Activated naive CD8-positive, alpha-beta T cell treated with anti-CD3 and anti-CD28 coated beads, Interleukin-2, amount 50 U/mL, for 16 hours (primary cell): ENCODE results near the gene GALNTL6.
"Not testable (repeated sequence)": the region's sequence is repeated elsewhere in the genome, so short reads cannot be mapped to it uniquely, and the experiment has no call there.

Experiments
- DNase-seq: peaks from one replicate; pipeline ENCODE4 v3.0.0-alpha.2; 2020; ENCODE audit warnings: low read depth, low spot score

Gene GALNTL6

DNA sequence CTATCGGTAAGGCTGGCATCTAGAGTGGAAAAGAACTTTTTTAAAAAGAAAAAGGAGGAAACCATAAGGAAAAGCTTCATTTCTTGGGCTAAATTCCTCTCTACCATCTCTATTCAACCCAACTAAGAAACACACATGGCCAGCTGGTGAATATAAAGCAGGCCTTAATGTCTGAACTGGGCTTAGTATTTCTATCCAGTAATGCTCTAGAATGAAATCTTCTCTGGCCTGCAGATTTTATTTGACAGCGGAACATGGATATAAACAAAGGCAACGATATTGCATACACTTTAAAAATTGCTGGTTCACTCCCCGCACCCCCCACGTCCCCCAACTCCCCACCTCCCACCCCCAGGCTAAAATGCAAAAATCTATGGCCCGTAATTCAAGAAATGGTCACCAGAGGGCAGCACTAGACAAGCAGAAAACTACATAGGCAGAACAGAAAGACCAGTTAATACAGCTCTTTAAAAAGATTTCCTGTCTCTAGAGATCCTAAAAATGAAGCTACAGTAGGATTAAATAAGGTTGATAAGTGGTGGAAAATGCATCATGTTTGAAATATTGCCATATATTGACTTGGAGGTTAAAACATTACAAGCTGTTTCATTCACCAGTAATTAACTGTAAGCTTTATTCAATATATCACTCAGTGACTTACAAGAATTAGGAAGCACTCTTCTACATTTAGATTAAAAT lies 1200.2 kb downstream of the GALNTL6 start:
- DNase-seq: peak; percentile 20

DNA sequence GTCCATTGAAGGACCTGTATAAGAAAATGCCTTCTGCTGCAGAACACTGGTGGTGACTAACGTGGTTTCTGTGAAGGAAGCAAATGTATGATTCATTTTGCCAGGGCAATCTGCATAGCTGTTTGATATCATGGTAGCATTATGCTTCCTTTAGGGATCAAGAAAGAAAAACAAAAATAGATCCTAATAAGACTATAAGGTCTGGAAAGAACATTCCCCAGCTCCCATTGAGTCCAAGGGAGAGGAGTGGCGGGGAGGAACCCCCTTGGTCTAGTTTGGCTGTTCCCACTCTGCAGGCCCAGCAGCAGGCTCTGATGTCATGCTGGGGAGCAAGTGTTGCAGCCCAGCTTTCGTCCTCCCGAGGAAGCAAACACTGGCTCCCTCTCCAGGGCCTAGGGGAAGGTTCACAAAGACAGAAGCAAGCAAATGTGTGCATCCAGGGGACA lies 1200.9 kb downstream of the GALNTL6 start:
- DNase-seq: no peak

DNA sequence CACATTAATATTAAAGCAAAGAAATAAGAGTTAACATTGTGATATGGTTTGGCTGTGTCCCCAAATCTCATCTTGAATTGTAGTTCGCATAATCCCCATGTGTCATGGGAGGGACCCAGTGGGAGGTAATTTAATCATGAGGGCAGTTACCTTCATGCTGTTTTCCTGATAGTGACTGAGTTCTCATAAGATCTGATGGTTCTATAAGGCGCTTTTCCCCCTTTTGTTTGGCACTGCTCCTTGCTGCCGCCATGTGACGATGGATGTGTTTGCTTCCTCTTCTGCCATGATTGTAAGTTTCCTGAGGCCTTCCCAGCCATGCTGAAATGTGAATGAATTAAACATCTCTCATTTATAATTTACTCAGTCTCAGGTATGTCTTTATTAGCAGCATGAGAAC lies 1201.6 kb downstream of the GALNTL6 start:
- no peak for DNase-seq

DNA sequence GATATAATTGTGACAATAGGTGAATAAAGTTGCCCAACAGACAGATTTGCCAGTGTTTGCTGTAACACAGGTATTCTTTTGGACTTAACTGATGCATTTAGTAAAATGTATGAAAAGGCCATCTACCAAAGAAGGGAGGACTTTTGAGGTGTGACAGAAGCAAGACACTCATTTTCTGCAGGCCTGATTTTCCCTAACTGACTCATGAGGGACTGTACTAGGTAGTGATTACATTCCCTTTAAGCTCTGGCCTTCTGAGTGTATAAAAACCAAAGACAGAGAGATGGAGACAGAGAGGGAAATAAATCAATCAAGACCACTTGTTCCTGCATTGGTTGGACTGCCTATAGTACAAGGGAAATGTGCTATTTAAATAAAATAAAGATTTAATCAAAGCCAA lies 1204.6 kb downstream of the GALNTL6 start:
- no peak for DNase-seq

DNA sequence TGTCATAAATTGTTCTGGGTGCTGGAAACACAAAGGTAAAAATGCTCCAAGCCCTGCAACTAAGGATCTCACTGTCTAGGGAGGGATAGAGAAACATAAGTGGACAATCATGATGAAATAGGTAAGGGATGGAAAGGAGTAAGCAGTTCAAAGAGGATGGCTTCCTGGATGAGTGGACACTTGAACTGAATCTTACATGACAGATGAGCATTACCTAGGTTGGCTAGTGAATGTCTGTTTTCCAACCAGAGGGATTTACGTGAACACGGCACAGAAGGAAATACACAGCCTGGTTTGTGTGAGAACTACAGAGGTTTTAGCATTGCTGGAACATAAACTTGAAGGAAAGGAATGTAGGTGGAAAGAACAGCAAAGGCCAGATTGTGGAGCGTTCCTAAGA lies 1205.2 kb downstream of the GALNTL6 start:
- no peak for DNase-seq

DNA sequence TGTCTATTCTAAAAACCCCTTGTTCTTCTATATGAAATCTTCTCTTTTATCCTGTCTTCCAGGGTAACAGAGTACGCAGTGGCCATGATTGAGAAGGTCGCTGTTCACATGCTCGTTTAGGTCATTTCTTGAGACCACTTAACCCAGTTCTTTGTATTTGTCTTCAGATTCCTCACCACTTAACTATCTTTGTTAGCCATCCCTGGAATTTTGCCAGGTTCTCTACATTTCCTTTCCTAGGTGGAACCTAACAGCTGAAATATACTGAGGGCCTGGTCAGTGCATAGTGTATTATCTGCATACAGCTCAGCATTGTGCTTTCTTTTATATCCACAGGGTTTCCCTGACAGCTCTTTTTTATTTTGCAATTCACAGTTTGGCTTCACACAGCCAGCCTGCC lies 1206.5 kb downstream of the GALNTL6 start:
- DNase-seq: no peak

DNA sequence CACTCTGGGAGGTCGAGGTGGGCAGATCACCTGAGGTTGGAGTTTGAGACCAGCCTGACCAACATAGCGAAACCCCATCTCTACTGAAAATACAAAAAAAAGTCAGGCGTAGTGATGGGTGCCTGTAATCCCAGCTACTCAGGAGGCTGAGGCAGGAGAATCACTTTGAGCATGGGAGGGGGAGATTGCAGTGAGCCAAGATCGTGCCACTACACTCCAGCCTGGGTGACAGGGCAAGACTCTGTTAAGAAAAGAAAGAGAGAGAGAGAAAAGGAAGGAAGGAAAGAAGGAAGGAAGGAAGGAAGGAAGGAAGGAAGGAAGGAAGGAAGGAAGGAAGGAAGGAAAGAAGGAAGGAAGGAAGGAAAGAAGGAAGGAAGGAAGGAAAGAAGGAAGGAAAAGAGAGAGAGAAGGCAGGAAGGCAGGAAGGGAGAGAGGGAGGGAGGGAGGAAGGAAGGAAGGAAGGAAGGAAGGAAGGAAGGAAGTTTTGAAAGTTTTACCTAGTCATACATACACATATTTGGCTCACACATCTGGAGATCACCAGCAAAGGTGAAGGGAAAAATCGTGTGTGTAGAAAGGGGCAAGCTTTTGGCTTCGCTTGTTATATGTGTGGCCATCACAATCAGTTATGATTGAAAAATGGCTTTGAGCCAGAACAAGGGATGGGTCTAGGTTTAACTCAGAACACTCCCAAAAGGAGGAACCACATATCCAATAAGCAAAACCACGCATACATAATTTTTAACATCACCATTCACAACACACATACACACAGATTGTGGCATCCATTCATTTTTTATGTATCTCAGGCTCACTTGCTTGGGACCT lies 1208.8 kb downstream of the GALNTL6 start:
- not testable (repeated sequence) for DNase-seq

DNA sequence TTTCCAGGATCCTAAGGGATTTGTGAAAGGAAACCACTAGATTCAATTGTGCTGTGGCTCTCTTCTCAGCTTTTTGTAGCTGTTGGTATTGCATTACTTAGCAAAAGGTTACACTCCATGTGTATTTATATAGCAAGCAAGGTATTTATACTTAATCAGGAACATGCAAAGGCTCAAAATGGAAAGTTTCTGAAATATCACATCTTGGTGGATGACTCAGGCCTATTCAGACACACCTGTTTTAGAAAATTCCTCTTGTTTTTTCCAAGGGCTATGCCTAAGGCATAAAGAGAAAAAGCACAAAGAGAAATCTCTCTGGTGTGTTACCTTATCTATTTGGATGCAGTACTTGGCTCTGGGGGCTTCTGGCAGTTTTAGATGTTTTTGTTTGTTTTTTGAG lies 1211.0 kb downstream of the GALNTL6 start:
- no peak for DNase-seq

DNA sequence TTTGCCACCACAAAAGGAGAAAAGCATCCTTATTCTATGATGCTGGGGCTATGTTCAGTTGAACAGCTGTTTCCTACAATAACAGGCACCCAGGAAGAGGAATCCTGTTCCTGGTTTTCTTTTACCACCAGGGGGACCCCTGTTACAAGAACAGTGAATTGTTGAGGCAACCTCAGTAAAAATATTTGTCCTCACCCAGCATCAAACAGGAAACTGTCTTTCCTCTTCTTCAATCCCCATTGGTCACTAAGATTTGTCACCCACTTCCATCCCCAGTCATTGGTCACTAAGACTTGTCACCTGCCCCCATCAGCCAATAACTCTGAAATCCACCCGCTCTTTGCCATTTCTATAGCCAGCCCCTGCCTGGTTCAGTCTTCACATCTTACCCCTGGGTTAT lies 1211.9 kb downstream of the GALNTL6 start:
- no peak for DNase-seq

DNA sequence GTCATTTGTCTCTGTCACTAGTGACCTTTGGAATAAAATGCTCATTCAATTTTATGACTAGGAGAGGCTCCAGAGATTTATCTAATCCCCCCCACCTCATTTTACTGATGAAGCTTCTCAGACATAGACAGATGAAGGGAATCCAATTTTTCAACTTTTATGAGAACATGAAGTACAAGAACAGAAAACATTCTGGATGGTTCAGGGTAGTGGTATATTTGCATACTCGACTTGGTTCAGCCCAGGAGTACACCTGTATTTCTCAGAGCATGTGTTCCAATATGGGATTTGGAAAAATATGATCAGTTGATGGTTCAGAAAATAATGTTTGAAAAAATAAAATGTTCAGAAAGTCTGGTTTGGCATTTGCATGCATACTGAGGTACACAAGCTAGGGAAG lies 1224.0 kb downstream of the GALNTL6 start:
- no peak for DNase-seq

DNA sequence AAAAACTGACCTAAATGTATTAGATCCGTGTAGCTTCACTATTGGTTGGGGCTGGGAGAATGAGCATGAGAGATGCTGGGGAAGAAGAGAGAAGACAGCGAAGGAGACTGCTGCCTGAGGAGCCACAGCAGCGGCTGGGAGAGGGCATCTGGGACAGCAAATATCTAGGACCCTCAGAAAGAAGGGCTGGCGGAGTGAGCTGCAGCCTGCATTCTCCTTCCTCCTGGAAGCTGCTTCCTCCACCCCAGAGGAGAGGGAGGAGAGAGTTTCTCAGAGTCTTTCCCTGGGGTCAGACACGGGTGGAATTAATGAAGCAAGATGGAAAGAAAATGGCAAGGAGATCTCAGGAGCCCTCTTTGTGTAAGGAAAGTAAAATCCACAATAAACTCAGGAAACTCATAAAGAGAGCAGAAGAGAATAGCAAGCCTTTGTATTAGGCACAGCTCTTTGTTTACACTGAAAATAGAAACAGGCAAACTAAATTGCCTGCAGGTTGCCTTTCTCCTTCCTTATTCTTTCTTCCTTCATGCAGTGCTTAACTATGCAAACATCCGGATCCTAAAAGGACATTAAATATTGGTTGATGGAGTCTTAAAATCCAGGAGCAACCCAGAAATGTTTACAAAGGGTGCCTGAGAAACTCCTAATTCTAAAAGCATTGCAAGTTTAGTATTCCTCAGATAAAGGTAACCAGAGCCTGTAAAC lies 1225.1 kb downstream of the GALNTL6 start:
- no peak for DNase-seq

DNA sequence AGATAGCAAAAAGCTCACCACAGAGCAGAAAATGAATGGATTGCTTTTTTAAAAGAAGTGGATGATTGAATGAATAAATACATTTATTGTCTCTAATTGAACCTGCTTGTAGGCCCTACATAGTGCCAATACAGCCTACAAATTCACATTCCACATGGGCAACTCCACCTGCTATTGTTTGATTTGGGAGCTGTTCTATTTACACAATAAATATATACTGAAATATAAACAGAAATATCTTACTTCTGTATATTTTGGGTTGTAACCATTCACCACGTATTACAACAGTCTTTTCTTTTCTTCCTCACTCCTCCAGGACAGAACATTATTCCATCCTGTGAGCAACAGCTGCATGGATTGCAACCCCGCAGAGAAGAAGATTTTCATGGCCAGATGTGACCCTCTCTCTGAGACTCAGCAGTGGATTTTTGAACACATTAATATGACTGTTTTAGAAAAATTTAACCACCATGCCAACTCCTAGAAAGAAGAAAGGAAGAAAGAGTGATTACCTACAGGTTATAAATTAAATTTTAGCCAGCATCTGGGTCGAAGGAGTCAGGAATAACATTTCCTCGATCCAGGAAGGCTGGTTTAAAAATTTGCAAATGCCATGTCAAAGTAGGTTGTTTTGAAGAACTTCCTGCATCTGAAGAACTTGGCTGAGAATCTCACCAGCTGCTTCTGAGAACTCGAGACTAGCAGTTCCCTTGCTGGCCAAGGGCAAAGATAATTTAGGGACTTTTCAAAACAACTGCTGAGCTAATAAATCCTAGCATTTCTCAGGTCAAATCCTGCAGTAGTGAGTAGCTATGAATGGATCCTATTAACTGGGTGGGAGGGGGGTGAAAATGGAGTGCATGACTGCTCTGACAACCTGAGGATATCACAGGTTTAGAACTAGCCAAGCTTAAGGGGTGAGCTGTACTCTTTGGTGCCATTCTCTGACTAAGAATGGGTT lies 1226.7 kb downstream of the GALNTL6 start:
- DNase-seq: no peak

DNA sequence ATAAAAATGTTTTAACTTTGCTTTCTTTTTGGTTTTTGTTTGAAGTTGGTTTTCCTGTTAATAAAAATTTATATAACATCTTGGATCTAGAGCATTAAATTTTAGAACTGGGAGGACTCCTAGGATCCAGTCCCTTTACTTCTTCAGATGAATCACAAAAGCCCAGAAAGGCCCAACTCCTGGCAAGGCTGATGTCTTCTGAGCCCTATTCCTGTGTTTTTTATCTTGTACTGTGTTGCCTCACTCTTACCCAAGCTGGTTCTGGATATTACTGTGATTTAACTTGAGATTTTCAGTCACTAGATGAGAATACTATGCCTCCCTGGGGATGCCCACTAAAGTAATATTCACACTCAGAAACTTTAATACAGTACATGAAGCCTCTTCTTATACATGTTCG lies 1228.3 kb downstream of the GALNTL6 start:
- no peak for DNase-seq

DNA sequence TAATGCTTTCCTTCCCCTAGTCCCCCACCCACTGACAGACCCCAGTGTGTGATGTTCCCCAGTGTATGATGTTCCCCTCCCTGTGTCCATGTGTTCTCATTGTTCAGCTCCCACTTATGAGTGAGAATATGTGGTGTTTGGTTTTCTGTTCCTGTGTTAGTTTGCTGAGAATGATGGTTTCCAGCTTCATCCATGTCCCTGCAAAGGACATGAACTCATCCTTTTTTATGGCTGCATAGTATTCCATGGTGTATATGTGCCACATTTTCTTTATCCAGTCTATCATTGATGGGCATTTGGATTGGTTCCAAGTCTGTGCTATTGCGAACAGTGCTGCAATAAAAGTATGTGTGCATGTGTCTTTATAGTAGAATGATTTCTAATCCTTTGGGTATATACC lies 1228.9 kb downstream of the GALNTL6 start:
- DNase-seq: not testable (repeated sequence)

DNA sequence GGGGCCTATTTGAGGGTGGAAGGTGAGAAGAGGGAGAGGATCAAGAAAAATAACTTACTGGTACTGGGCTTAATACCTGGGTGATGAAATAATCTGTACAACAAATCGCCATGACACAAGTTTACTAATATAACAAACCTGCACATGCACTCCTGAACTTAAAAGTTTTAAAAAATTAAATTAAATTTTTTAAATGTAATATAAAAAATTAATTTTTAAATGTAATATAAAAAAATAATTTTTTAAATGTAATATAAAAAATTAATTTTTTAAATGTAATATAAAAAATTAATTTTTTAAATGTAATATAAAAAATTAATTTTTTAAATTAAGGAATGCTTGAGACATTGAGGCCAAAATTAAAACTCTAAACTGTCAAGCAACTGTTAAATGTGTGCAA lies 1231.1 kb downstream of the GALNTL6 start:
- DNase-seq: no peak

DNA sequence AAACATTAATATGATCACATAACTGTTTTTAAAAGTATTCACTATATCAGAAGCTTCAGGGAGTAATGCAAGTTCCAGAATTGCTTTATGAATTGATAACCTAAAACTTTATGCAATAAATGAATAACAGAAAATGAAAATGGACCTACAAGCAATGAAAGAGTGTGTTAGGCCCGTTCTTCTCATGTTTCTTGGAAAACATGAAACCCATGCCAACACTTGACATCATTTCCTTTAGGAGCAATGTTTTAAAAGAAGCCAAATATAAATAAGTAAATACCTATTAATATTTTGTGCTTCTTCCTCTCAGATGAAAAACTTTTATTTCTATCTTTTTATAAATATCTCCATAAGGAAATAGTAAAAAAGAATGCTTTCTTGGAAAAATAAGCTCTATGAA lies 1232.4 kb downstream of the GALNTL6 start:
- no peak for DNase-seq

DNA sequence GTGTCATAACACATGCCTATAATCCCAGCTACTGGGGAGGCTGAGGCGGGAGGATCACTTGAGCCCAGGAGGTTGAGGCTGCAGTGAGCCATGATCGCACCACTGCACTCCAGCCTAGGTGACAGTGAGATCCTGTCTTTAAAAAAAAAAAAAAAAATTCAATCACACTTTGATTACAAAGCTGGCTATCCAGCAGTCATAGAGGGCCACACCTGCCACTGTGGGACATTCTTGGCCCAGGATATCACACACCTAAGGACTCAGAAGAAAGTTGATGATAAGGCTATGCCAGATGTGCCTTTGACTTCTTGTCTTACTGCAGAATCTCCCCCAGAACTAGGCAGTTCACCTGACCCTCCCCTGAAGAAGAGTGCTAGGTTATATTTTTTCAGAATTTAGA lies 1232.9 kb downstream of the GALNTL6 start:
- no peak for DNase-seq

DNA sequence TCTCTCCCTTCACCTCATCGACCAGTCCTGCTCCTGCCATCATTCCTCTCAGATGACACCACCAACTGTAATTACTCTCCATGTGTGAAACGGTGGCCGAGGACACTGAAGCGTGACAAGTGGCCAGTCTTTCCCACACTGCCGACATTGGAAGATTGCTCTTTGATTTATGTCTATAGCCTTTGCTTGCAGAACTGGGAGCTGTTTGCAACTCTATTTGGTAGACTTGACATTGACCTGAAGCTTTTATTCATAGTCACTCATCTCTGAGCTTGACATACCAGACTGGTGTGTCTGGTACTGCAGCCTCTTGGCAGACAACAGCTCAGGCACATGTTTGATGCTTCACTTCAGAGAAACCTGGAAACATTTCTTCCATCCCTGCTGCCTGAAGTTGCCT lies 1233.6 kb downstream of the GALNTL6 start:
- DNase-seq: no peak

DNA sequence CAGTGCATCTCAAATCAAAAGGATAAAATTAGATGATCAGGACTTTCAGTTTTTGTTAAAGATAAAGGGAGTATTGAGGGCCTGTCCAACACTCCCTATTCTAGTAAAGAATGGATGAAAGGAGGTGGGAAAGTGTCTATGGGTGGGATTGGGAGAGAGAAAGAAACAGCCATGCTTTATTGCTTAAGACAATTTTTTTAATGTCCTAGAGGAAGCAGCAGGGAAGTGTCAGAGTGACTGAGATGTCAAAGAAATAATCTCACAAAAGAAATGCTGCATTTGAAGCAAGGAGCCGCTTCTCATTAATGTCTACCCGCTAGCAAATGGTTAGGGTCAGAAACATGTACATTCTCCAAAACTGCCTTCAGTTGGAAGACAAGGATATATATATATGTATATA lies 1238.0 kb downstream of the GALNTL6 start:
- DNase-seq: no peak

DNA sequence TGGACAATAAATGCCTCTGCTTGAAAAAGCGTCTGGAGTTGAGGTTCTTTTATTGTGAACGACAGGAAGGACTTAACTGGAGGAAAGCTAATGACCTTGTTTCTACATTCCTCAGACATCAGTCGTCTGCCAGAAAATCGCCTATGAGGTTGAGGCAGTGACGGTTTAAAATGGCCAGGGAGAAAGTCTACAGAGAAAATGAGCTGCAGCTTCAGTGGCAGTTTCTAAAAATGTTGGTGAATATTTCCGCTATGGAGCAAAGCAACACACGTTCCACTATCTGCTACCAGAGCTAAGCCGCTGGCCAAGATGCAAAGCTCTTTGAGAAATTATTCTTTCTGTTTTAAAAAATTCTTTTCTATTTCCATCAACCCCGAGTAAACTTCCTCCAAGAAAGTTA lies 1238.5 kb downstream of the GALNTL6 start:
- DNase-seq: no peak

DNA sequence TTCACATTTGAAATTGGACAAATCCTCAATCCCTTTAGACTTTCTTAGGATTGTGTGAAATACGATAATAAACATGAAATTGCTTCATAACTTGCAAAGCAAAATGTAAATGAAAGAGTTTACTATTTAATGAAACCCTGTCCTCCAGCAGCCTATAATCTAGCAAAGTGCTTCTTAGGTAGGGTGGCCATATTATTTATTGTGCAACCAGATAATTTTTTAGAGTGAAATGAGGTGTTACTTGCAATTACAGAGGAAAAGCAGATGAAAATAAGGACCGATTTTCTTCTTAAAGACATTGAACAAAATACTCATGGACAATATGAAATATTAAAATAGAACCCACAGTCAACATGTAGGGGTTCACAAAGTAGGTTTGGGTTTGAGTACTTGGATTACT lies 1239.2 kb downstream of the GALNTL6 start:
- no peak for DNase-seq
